ENCODE data around the gene SF3A1.
A peak's percentile ranks its signal among the peaks of the same experiment; 100 is the strongest.

The SF3A1 gene

DNA sequence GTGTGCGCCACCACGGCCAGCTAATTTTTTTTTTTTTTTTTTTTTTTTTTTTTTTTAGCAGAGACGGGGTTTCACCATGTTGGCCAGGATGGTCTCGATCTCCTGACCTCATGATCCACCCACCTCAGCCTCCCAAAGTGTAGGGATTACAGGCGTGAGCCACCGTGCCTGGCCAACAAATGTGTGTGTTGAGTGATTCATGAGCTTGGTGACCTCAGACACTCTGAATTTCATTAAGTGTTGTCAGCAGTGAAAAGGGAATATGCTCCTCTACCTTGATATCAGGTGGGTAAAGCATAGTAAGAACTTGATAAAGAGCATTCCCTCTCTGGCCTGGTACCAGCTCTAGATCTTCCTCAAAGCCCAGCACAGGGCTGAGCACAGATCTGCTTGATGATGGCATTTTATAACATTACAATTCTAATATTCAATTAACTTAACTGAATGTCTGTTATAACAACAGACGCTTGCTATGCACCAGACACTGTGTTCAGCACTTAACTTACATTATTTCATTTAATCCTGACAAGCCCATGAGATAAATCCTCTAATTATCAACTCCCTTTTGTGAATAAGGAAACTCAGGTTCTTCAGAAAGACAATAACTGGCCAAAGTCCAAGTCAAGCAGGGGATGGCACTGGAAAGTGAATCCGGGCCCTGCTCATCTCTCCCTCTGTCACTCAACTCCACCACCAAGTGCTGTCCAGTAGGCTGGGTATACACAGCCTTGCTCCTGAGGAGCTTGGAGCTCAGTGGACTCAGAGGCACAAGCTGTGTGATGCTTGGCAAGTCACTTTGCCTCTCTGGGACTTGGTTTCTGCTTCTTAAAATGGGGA lies 42.9 kb downstream of the SF3A1 start:
- H3K27me3 Mint-ChIP-seq (ENCODE audit: low read depth, poor library complexity): peaks cover 8% of the 10 kb centered on the region
- H3K9me3 Mint-ChIP-seq: no peaks in the 10 kb centered on the region
- H3K36me3 Mint-ChIP-seq (ENCODE audit: low read depth): no peaks in the 10 kb centered on the region
- TF ChIP-seq, protein P1, sequence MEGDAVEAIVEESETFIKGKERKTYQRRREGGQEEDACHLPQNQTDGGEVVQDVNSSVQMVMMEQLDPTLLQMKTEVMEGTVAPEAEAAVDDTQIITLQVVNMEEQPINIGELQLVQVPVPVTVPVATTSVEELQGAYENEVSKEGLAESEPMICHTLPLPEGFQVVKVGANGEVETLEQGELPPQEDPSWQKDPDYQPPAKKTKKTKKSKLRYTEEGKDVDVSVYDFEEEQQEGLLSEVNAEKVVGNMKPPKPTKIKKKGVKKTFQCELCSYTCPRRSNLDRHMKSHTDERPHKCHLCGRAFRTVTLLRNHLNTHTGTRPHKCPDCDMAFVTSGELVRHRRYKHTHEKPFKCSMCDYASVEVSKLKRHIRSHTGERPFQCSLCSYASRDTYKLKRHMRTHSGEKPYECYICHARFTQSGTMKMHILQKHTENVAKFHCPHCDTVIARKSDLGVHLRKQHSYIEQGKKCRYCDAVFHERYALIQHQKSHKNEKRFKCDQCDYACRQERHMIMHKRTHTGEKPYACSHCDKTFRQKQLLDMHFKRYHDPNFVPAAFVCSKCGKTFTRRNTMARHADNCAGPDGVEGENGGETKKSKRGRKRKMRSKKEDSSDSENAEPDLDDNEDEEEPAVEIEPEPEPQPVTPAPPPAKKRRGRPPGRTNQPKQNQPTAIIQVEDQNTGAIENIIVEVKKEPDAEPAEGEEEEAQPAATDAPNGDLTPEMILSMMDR (IDR thresholded peaks at IDR 0.05): no peak
- no peak for DNase-seq
- H3K27ac Mint-ChIP-seq: no peak overlapping the region
- no peak overlapping the region for H3K4me3 Mint-ChIP-seq
- peaks cover 62% of the 10 kb centered on the region for H3K4me1 Mint-ChIP-seq

DNA sequence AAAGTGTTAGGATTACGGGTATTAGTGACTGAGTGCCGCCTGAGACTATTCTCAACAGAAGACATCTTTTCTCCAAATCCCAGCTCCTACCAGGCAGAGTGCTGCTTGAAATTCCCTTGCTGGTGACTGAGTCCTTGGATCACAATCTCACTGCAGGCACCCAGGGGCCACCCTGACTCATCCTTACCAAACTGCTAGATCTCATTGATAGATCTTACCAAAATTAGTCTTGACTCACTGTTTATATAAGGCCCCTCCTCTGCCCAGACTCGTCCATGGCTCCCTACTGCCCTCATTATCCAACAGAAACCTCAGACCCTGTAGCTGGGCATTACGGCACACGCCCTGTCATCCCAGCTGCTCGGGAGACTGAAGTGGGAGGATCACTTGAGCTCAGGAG lies 44.6 kb downstream of the SF3A1 start:
- Mint-ChIP-seq H3K4me1 (peaks cover 75% of the 10 kb centered on the region), H3K27me3 (ENCODE audit: low read depth, poor library complexity) (peaks cover 8% of the 10 kb centered on the region), H3K9me3 (no peaks in the 10 kb centered on the region), H3K27ac (peak overlapping the region; percentile 90), H3K4me3 (no peak overlapping the region), H3K36me3 (ENCODE audit: low read depth) (no peaks in the 10 kb centered on the region)
- DNase-seq: no peak
- TF ChIP-seq, protein P1 (IDR thresholded peaks at IDR 0.05): no peak

DNA sequence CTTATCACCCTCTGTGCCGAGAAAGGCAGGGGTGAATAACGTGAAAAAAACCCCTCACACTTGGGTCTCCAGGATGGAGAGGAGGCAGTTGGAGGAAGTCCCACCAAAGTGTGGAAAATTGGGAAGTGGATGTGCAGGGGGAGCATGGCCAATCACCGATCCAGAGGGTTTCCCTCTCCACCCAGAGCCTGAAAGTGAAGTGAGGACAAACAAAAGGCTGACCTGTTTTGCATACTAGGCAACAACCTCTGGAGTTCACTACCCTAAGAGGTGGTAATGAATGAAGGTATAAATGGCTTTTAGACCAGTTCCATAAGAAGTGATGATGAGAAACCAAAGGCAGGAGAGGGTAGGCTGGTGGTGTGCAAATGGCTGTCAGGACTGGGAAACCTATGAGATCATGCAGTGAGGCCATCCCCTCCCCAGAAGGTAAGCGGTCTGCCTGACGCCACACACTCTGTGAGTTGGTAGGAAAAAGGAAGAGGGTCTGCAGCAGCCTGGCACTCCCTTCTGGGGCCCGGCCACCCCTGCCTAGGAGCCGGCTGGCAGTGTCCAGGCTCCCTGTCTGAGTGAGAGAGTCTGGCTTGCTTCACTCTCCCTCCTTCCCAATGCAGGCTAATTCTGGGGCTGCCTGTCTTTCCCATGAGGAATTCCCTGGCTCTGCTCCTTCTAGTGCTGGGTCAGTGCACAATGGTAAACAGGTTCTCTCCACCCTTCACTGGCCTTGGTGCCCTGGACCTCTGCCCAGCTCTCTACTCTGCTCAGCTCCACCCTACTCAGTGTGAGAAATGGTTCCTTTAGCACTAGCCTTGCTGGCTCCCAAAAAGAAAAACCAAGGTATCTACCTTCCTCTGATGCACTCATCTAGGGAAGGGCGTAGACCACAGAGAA lies 45.6 kb downstream of the SF3A1 start:
- Mint-ChIP-seq H3K9me3 (no peaks in the 10 kb centered on the region), H3K27ac (peak overlapping the region; percentile 90), H3K4me1 (peaks cover 79% of the 10 kb centered on the region), H3K4me3 (peak overlapping the region; percentile 35), H3K27me3 (ENCODE audit: low read depth, poor library complexity) (peaks cover 8% of the 10 kb centered on the region), H3K36me3 (ENCODE audit: low read depth) (no peaks in the 10 kb centered on the region)
- DNase-seq: no peak
- TF ChIP-seq, protein P1 (IDR thresholded peaks at IDR 0.05): no peak

DNA sequence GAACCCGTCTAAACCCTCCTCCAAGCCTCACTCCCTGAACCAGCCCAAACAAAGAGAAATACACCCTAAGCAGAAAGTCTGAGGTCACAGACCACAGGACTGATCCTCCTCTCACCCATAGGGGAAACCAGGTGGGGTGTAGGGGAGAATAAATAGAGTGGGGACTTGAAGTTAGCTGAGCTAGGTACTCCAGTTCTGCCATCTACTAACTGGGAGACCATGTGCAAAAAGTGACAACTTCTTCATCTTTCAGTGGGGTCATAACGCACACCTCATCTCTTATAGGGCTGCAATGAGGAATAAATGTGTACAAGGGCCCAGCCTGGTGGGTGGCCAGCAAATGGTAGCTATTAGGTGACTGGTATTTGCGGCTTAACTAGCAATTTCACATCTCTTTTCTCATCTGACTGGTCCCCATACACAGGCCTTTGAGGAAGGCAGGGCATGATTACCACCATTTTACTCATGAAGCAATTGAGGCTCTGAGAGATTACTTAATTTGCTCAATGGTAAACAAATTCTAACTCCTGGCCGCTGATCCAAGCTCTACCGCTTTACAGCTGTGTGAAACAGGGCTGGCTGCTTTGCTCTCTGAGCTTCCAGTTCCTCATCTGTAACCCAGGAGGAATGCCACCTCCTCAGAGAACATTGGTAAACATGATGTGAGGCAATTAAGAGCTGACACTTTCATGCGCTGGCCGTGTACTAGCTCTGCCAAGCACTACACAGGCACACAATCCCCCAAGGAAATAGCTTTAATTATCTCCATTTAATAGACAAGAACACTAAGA lies 46.5 kb downstream of the SF3A1 start:
- Mint-ChIP-seq H3K9me3 (no peaks in the 10 kb centered on the region), H3K27ac (peak overlapping the region; percentile 41), H3K36me3 (ENCODE audit: low read depth) (no peaks in the 10 kb centered on the region), H3K27me3 (ENCODE audit: low read depth, poor library complexity) (peaks cover 8% of the 10 kb centered on the region), H3K4me3 (peak overlapping the region; percentile 35), H3K4me1 (peaks cover 77% of the 10 kb centered on the region)
- TF ChIP-seq, protein P1 (IDR thresholded peaks at IDR 0.05): no peak
- no peak for DNase-seq

DNA sequence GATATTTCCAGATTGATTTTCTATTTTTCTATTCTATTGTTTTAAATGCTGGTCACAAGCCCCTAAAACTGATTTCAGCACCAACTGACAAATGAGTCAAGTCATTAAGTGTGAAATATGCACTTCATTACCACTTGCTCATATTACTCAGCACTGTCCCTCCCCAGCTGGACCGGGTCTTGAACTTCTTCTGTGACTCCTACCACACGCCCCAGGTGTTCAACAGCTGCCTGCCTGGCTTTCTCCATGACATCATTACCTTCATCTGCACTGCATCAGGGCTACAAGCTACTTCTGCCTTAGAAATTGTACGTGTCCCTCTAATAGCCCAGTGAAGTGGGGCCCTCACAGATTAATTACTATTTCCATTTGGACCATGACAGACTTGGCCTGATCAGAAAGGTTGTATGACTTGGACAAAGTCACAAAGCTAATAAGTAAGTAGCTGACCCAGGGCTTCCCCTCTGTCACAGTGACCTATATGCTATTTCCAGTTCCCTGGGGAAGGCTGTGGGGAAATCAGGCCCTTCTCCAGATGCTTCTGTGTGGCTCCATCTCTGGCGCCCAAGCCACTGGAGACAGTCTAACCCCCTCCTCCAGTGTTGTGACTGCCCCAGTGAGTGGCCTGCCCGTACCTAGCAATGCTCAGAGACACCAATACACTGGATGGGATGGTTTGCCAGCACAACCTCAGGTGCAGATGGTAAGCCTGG lies 48.0 kb downstream of the SF3A1 start:
- H3K27me3 Mint-ChIP-seq (ENCODE audit: low read depth, poor library complexity): peaks cover 8% of the 10 kb centered on the region
- H3K4me1 Mint-ChIP-seq: peaks cover 71% of the 10 kb centered on the region
- H3K27ac Mint-ChIP-seq: peak overlapping the region; percentile 16
- TF ChIP-seq, protein P1 (IDR thresholded peaks at IDR 0.05): no peak
- DNase-seq: no peak
- no peak overlapping the region for H3K4me3 Mint-ChIP-seq
- no peaks in the 10 kb centered on the region for H3K9me3 Mint-ChIP-seq
- H3K36me3 Mint-ChIP-seq (ENCODE audit: low read depth): no peaks in the 10 kb centered on the region
